Right lobe of liver (tissue), 6 donors: Measurements from ENCODE around the gene PAFAH1B2. TPM values are rescaled to one million over a fixed set of nuclear protein-coding genes. Genes with fewer than 3 reads are reported as not detected.

Source experiments
- ATAC-seq, 4 donors: fragments of 200-7000 bp; cut with Tn5 transposase; one replicate each; pipeline ENCODE4 v1.9.1; 2020; ENCODE audit warnings: mild to moderate bottlenecking in 4 of 4, moderate library complexity in 4 of 4
- DNase-seq, 3 donors: peaks; one replicate each; pipeline ENCODE4 v3.0.0-alpha.2; 2020
- H3K27ac ChIP-seq, 3 donors: fragments of 200-600 bp; one replicate each; pipeline ENCODE4 v1.8.0; 2022
- H3K27me3 ChIP-seq, 2 donors: fragments of 200-600 bp; one replicate each; pipeline ENCODE4 v1.8.0; 2022
- H3K36me3 ChIP-seq, 4 donors: fragments of 200-600 bp; sonication (generic) in 1 of 4; one replicate each; pipeline versions ENCODE4 v1.5.1 to v1.8.0; 2017 to 2022; ENCODE audit warnings: control low read depth in 1 of 4
- H3K4me1 ChIP-seq, 4 donors: fragments of 200-600 bp; sonication (generic) in 1 of 4; one replicate each; pipeline versions ENCODE4 v1.5.1 to v1.8.0; 2017 to 2022; ENCODE audit warnings: control low read depth in 1 of 4
- H3K4me3 ChIP-seq, 3 donors: fragments of 200-600 bp; one replicate each; pipeline ENCODE4 v1.8.0; 2022
- H3K9me3 ChIP-seq, 4 donors: fragments of 200-600 bp; sonication (generic) in 1 of 4; one replicate each; pipeline versions ENCODE4 v1.5.1 to v1.8.0; 2017 to 2022; ENCODE audit warnings: control low read depth in 1 of 4
- POLR2A ChIP-seq: fragments of 450-650 bp; IDR thresholded peaks from one replicate; pipeline ENCODE4 v1.6.1; 2017; ENCODE audit warnings: antibody characterized with exemption, mild to moderate bottlenecking
- WGBS: methylation state at CpG from one replicate; pipeline ENCODE4 v1.1.6; 2018; ENCODE audit warnings: low coverage, low lambda C conversion rate; ENCODE audit not compliant: insufficient coverage; ENCODE audit errors: missing lambda C conversion rate; 5-methylcytosine and 5-hydroxymethylcytosine counted together
- intact Hi-C, 2 donors: fragments of 100-400 bp; cut with DNase I; formaldehyde crosslinking; loops; one replicate each; pipeline versions ENCODE4 v1.11.2 to v1.14.1; 2022
- total RNA-seq, 6 experiments: library from RNA; depleted of rRNA in 2 of 6; stranded (reverse); fragments of >200 nt in 2 of 6; fragmentation: NEBNext Ultra II Directional in 3 of 6; extraction: Animal tissue kit (Norgen Biotek cat#: 25700) in 3 of 6; gene quantifications; one replicate each; pipeline versions ENCODE4 v1.1.0 to v1.2.4, GENCODE V29; 2016 to 2023
- TF ChIP-seq, protein P1 (sequence below), 4 donors: fragments of 200-600 bp in 3 of 4; fragments of 450-650 bp in 1 of 4; IDR thresholded peaks; one replicate each; pipeline versions ENCODE4 v1.5.1 to v1.8.0; 2016 to 2022; ENCODE audit warnings: antibody characterized with exemption in 4 of 4, mild to moderate bottlenecking in 2 of 4
- donor health status: DM: no; HTN: yes; CAD: no.
- donor health status: DM: no; HTN: no; CAD: no.
- donor health status: DM: no; HTN: no; CAD: no.
- donor health status: DM: no; HTN: yes; CAD: no.
- donor health status: DM: no; HTN: yes; CAD: no.

PAFAH1B2 gene
- total RNA-seq, 6 experiments from 2014 or later, result 22.2 to 39.1 (median 29.3) TPM

- Histone ChIP-seq H3K36me3 (no peaks in the 10 kb centered on the region), H3K9me3 (no peaks in the 10 kb centered on the region), H3K27ac (peak overlapping the region; percentile 93 to 100 (median 99)), H3K4me1 (peaks cover 0 to 58% (median 21%) of the 10 kb centered on the region in 4 donors), H3K4me3 (peak overlapping the region; percentile 62 to 74 (median 72)), H3K27me3 (no peaks in the 10 kb centered on the region)
- WGBS, result 4% methylated on average over 5 of the region's 6 CpGs
- intact Hi-C loops, result no loop called here
- ATAC-seq, result no peak
- TF ChIP-seq POLR2A, result no peak
- TF ChIP-seq, protein P1, sequence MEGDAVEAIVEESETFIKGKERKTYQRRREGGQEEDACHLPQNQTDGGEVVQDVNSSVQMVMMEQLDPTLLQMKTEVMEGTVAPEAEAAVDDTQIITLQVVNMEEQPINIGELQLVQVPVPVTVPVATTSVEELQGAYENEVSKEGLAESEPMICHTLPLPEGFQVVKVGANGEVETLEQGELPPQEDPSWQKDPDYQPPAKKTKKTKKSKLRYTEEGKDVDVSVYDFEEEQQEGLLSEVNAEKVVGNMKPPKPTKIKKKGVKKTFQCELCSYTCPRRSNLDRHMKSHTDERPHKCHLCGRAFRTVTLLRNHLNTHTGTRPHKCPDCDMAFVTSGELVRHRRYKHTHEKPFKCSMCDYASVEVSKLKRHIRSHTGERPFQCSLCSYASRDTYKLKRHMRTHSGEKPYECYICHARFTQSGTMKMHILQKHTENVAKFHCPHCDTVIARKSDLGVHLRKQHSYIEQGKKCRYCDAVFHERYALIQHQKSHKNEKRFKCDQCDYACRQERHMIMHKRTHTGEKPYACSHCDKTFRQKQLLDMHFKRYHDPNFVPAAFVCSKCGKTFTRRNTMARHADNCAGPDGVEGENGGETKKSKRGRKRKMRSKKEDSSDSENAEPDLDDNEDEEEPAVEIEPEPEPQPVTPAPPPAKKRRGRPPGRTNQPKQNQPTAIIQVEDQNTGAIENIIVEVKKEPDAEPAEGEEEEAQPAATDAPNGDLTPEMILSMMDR (IDR thresholded peaks at IDR 0.05), result no peak
- no peak for DNase-seq
Measured at GRCh38 chr11:117097014-117097388, 47.1 kb upstream of the PAFAH1B2 start.

DNA sequence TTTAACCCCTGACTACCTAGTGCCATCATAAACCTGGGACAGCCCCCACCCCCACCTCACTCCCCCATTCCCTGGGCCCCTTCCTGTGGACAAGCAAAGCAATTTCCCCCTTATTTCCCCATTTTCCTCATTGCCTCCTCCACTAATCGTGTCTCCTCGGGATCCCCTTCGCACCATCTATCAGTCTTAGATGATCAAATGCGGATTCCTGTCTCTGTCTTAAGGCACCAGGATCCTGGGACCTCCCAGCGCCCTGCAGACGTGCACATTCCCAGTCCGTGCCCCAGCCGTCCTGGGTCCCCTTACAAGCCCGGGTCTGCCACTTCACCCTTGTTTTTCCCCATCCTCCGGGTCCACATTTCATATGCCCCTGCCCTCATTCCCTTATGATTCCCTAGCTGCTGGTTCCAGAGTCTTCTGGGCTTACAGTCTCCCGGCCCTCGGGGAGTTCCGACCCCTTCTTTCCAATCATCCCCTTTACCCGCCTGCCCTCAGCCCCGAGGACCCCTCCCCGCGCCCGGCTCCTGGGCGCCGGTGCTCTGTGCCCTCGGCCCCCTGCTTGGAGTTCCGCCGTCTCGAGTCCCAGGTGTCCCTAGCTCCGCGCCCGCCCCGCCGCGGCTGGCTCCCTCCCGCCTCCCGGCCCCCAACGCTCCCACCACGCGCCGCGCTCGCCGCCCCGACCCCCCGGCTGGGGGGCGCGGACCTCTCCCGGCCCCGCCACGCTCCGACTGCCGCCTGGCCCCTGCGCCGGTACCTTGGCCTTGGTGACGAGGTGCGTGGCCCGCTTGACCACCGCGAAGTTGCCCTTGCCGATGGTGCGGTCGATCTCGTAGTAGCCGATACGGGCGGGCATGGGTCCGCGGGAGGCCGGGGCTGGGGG lies 46.5 kb upstream of the PAFAH1B2 start:
- DNase-seq (peak; percentile 59 to 61 (median 60)), ATAC-seq (peak; percentile 4 to 27 (median 6))
- 1% methylated on average over 35 of the region's 65 CpGs for WGBS
- no peaks in the 10 kb centered on the region for H3K27me3 ChIP-seq
- TF ChIP-seq, protein P1 (IDR thresholded peaks at IDR 0.05), result no peak
- no peak for TF ChIP-seq POLR2A
- H3K9me3 ChIP-seq, result no peaks in the 10 kb centered on the region
- H3K4me1 ChIP-seq, result peaks cover 0 to 52% (median 17%) of the 10 kb centered on the region in 4 donors
- H3K4me3 ChIP-seq, result peak overlapping the region; percentile 62 to 74 (median 72)
- H3K36me3 ChIP-seq, result no peaks in the 10 kb centered on the region
- intact Hi-C loops, result no loop called here
- peak overlapping the region; percentile 93 to 100 (median 99) for H3K27ac ChIP-seq

- intact Hi-C loops, result no loop called here
- H3K27me3 ChIP-seq, result no peaks in the 10 kb centered on the region
- peak within 1 kb of the TSS; percentile 62 to 74 (median 72) for H3K4me3 ChIP-seq
- H3K36me3 ChIP-seq, result no peaks in the 10 kb centered on the region
- no peaks in the 10 kb centered on the region for H3K9me3 ChIP-seq
- ATAC-seq, result peak; percentile 79 to 89 (median 87)
- WGBS, result 5% methylated on average over 8 of the region's 78 CpGs
- H3K27ac ChIP-seq, result peak within 1 kb of the TSS; percentile 95 to 100 (median 99)
- peak; percentile 96 to 97 (median 97) for DNase-seq
- H3K4me1 ChIP-seq, result peaks cover 0 to 43% (median 15%) of the 10 kb centered on the region in 4 donors
- peak; percentile 73 for TF ChIP-seq POLR2A
- TF ChIP-seq, protein P1 (IDR thresholded peaks at IDR 0.05), result peak; percentile 13 to 59 (median 30)
Measured at GRCh38 chr11:117098269-117099232, 45.5 kb upstream of the PAFAH1B2 start, which contains the start of gene SIK3. Gene SIK3, minus strand, starts transcription at chr11:117098428. Its CDS starts 13 bp downstream, at chr11:117098415.

DNA sequence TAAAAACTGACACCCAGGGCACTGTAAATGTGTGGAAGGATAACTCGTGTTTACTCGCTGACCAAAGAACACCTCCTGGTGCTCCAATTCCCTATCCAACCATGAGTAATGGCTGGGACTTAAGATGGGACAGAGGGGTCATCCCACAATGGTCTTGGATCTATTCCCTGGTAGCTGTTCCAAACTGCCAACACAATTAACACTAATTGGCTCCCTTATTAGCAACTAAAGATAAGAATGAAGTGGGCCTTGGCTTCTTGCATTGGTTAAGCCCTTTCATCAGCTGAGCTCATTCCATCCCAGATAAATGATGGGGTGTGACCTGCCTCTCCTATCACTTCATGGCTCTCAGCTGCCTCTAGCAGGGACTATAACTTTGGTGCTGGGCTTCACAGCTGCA lies 44.4 kb upstream of the PAFAH1B2 start:
- peaks cover 0 to 32% (median 9%) of the 10 kb centered on the region in 4 donors for H3K4me1 ChIP-seq
- peak overlapping the region; percentile 95 to 100 (median 99) for H3K27ac ChIP-seq
- 80% methylated on average over 2 of the region's 2 CpGs for WGBS
- ATAC-seq, result no peak
- no peaks in the 10 kb centered on the region for H3K36me3 ChIP-seq
- no peak overlapping the region for H3K4me3 ChIP-seq
- no peaks in the 10 kb centered on the region for H3K27me3 ChIP-seq
- DNase-seq, result no peak
- TF ChIP-seq POLR2A, result no peak
- TF ChIP-seq, protein P1 (IDR thresholded peaks at IDR 0.05), result no peak
- no peaks in the 10 kb centered on the region for H3K9me3 ChIP-seq
- intact Hi-C loops, result loop anchor here (10.0 kb wide), 2 partner anchors 215 to 225 kb away; no protein-coding TSS in a partner anchor
